H1 (cell line): ENCODE results near the gene CRYAB.

Experiments used
- ASH2L ChIP-seq: fragments of 200-600, 300-600 bp; sonication (generic); IDR thresholded peaks from one replicate; pipeline ENCODE4 v1.7.1; 2017; ENCODE audit warnings: low read length
- BCL11A ChIP-seq, 2 experiments: IDR thresholded peaks; one replicate each; pipeline ENCODE4 v1.6.1; 2011; ENCODE audit warnings: low read depth in 2 of 2, low read length in 2 of 2, mild to moderate bottlenecking in 2 of 2
- EP300 ChIP-seq, 2 experiments: IDR thresholded peaks; 1 replicate in 1 of 2; 2 replicates in 1 of 2; pipeline ENCODE4 v1.6.1; 2011 to 2012; ENCODE audit warnings: low read depth in 2 of 2, low read length in 2 of 2, mild to moderate bottlenecking in 2 of 2, borderline replicate concordance in 1 of 2, inconsistent platforms in 1 of 2, moderate library complexity in 1 of 2
- EZH2 ChIP-seq: fragments of 200-600 bp; sonication (generic); IDR thresholded peaks from 2 replicates; pipeline ENCODE4 v1.7.1; 2012; ENCODE audit warnings: low read depth, mild to moderate bottlenecking, moderate library complexity, low read length, inconsistent platforms; ENCODE audit not compliant: severe bottlenecking
- HDAC2 ChIP-seq, 2 experiments: fragments of 300-600 bp in 1 of 2; sonication (generic) in 1 of 2; IDR thresholded peaks; 2 replicates each; pipeline ENCODE4 v1.6.1; 2011 to 2012; ENCODE audit warnings: low read depth in 2 of 2, low read length in 2 of 2, mild to moderate bottlenecking in 2 of 2, moderate library complexity in 2 of 2, borderline replicate concordance in 1 of 2, inconsistent platforms in 1 of 2
- KDM5A ChIP-seq: fragments of 200-600 bp; IDR thresholded peaks from 2 replicates; pipeline ENCODE4 v1.7.1; 2012; ENCODE audit warnings: mild to moderate bottlenecking, low read length, inconsistent platforms, mixed read lengths
- NRF1 ChIP-seq: IDR thresholded peaks from 2 replicates; pipeline ENCODE4 v1.6.1; 2011; ENCODE audit warnings: mild to moderate bottlenecking, low read depth, low read length, improper control_type of control experiment
- POLR2A ChIP-seq, 2 experiments: IDR thresholded peaks; 1 replicate in 1 of 2; 2 replicates in 1 of 2; pipeline ENCODE4 v1.6.1; 2011; ENCODE audit warnings: low read depth in 2 of 2, low read length in 2 of 2, mild to moderate bottlenecking in 2 of 2; ENCODE audit errors: control extremely low read depth in 1 of 2
- RNF2 ChIP-seq: fragments of 200-900, 300-1000 bp; sonication (generic); IDR thresholded peaks from 2 replicates; pipeline ENCODE4 v1.7.1; 2016; ENCODE audit warnings: borderline replicate concordance, low read depth, mild to moderate bottlenecking, antibody characterized with exemption, low read length; ENCODE audit not compliant: poor library complexity, severe bottlenecking; ENCODE audit errors: missing control alignments
- SAP30 ChIP-seq: fragments of 300-600 bp; sonication (generic); IDR thresholded peaks from 2 replicates; pipeline ENCODE4 v1.7.1; 2012; ENCODE audit warnings: low read length, moderate library complexity, mild to moderate bottlenecking, inconsistent platforms; ENCODE audit not compliant: insufficient read depth, insufficient replicate concordance
- SP2 ChIP-seq: IDR thresholded peaks from 2 replicates; pipeline ENCODE4 v1.6.1; 2012; ENCODE audit warnings: mild to moderate bottlenecking, low read length, inconsistent platforms
- TF ChIP-seq, protein P1 (sequence below): IDR thresholded peaks from 2 replicates; pipeline ENCODE4 v1.6.1; 2012; ENCODE audit warnings: inconsistent platforms
- TF ChIP-seq, protein P2 (sequence below): IDR thresholded peaks from 2 replicates; pipeline ENCODE4 v1.6.1; 2011; ENCODE audit warnings: low read length, improper control_type of control experiment
- TF ChIP-seq, protein P3 (sequence below), 3 experiments: IDR thresholded peaks; 1 replicate in 2 of 3; 2 replicates in 1 of 3; pipeline versions ENCODE4 v1.5.1 to v1.6.1; 2011; ENCODE audit warnings: low read length in 3 of 3, mild to moderate bottlenecking in 3 of 3, inconsistent platforms in 2 of 3, low read depth in 1 of 3, moderate library complexity in 1 of 3; ENCODE audit not compliant: insufficient read depth in 1 of 3; ENCODE audit errors: control extremely low read depth in 1 of 3

DNA sequence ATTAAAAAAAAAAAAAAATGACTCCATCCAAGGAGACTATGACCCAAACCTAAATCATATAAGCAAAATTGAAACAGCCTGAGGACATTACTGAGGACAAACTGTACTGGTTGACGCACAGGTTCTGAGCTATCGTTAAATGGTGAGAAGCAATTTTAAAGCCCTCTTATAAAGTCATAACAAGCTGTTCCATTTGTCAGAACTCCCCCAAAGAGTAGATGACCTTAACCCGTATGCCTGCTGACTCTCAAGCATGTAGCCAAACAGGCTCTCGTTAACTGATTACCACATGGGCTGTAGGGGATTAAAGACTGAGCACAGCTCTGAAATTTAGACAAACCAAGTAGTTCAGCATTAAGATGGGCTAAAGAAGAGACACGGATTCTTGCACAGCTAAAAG, 2.2 kb downstream of the CRYAB start:
- TF ChIP-seq EZH2 (no peak), RNF2 (no peak), HDAC2 (IDR thresholded peaks at IDR 0.05; ENCODE audit: borderline replicate concordance in 1 of 2, low read depth in 2 of 2, low read length in 2 of 2) (no peak), POLR2A (IDR thresholded peaks at IDR 0.05; ENCODE audit: control extremely low read depth in 1 of 2, low read depth in 2 of 2, low read length in 2 of 2) (no peak), KDM5A (no peak), BCL11A (IDR thresholded peaks at IDR 0.05; ENCODE audit: low read depth in 2 of 2, low read length in 2 of 2) (no peak), EP300 (IDR thresholded peaks at IDR 0.05; ENCODE audit: borderline replicate concordance in 1 of 2, low read depth in 2 of 2, low read length in 2 of 2) (no peak), ASH2L (no peak), NRF1 (no peak), SAP30 (no peak), SP2 (no peak)
- TF ChIP-seq, protein P1, sequence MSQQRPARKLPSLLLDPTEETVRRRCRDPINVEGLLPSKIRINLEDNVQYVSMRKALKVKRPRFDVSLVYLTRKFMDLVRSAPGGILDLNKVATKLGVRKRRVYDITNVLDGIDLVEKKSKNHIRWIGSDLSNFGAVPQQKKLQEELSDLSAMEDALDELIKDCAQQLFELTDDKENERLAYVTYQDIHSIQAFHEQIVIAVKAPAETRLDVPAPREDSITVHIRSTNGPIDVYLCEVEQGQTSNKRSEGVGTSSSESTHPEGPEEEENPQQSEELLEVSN: no peak
- TF ChIP-seq, protein P2, sequence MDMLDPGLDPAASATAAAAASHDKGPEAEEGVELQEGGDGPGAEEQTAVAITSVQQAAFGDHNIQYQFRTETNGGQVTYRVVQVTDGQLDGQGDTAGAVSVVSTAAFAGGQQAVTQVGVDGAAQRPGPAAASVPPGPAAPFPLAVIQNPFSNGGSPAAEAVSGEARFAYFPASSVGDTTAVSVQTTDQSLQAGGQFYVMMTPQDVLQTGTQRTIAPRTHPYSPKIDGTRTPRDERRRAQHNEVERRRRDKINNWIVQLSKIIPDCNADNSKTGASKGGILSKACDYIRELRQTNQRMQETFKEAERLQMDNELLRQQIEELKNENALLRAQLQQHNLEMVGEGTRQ: no peak
- TF ChIP-seq, protein P3, sequence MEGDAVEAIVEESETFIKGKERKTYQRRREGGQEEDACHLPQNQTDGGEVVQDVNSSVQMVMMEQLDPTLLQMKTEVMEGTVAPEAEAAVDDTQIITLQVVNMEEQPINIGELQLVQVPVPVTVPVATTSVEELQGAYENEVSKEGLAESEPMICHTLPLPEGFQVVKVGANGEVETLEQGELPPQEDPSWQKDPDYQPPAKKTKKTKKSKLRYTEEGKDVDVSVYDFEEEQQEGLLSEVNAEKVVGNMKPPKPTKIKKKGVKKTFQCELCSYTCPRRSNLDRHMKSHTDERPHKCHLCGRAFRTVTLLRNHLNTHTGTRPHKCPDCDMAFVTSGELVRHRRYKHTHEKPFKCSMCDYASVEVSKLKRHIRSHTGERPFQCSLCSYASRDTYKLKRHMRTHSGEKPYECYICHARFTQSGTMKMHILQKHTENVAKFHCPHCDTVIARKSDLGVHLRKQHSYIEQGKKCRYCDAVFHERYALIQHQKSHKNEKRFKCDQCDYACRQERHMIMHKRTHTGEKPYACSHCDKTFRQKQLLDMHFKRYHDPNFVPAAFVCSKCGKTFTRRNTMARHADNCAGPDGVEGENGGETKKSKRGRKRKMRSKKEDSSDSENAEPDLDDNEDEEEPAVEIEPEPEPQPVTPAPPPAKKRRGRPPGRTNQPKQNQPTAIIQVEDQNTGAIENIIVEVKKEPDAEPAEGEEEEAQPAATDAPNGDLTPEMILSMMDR (IDR thresholded peaks at IDR 0.05; ENCODE audit: control extremely low read depth in 1 of 3, insufficient read depth in 1 of 3, low read depth in 1 of 3, low read length in 3 of 3): no peak
